Caco-2 (cell line): ENCODE measurements around the gene GLI3. TPM values are rescaled to one million over a fixed set of nuclear protein-coding genes. Genes with fewer than 3 reads are reported as not detected.

Experiments
- BruUV-seq: library from RNA; stranded (reverse); fragments of 400-500 nt; replicated peaks from 2 replicates; lab custom pipeline; 2021; lab: Mats Ljungman, UMichigan
- CTCF ChIA-PET: fragments of 300-600 bp; sonication (Branson Sonifier 250); formaldehyde crosslinking; loops from one replicate; lab custom pipeline; 2022; ENCODE audit warnings: antibody characterized with exemption; lab: Charles Lee
- POLR2A ChIA-PET: fragments of 300-600 bp; sonication (Branson Sonifier 250); formaldehyde crosslinking; loops from one replicate; lab custom pipeline; 2022; ENCODE audit warnings: antibody characterized with exemption; lab: Charles Lee
- DNase-seq, 2 experiments: peaks; one replicate each; pipeline versions ENCODE4 v3.0.0 to v3.0.0-alpha.2; 2020 to 2022
- H3K27me3 ChIP-seq: replicated peaks from 2 replicates; pipeline ENCODE4 v1.6.0; 2011; ENCODE audit warnings: low read length; ENCODE audit not compliant: control insufficient read depth, insufficient read depth
- H3K36me3 ChIP-seq: 2 replicates; pipeline ENCODE4 v1.5.1; 2011; ENCODE audit warnings: low read length; ENCODE audit not compliant: control insufficient read depth, insufficient read depth
- H3K4me1 ChIP-seq: fragments of 250-450 bp; sonication (Bioruptor Pico); 2 replicates; pipeline ENCODE4 v1.5.1; 2020; ENCODE audit warnings: mild to moderate bottlenecking
- H3K4me3 ChIP-seq: 2 replicates; pipeline ENCODE4 v1.5.1; 2011; ENCODE audit warnings: low read depth, mild to moderate bottlenecking, control low read depth, low read length
- H3K9me3 ChIP-seq: fragments of 250-450 bp; sonication (Bioruptor Pico); 2 replicates; pipeline ENCODE4 v1.5.1; 2020; ENCODE audit warnings: mild to moderate bottlenecking, moderate library complexity
- H3K27ac Mint-ChIP-seq: one replicate; pipeline ENCODE4 v1.8.0; 2022; ENCODE audit warnings: mixed read lengths; ENCODE audit not compliant: unreplicated experiment
- H3K27me3 Mint-ChIP-seq: one replicate; pipeline ENCODE4 v1.8.0; 2022; ENCODE audit warnings: mixed read lengths; ENCODE audit not compliant: insufficient read depth, unreplicated experiment
- H3K36me3 Mint-ChIP-seq: one replicate; pipeline ENCODE4 v1.8.0; 2022; ENCODE audit warnings: mild to moderate bottlenecking, mixed read lengths; ENCODE audit not compliant: insufficient read depth, unreplicated experiment
- H3K4me1 Mint-ChIP-seq: one replicate; pipeline ENCODE4 v1.8.0; 2022; ENCODE audit warnings: low read depth, mixed read lengths; ENCODE audit not compliant: unreplicated experiment
- H3K4me3 Mint-ChIP-seq: one replicate; pipeline ENCODE4 v1.8.0; 2022; ENCODE audit warnings: mild to moderate bottlenecking, moderate library complexity, mixed read lengths; ENCODE audit not compliant: unreplicated experiment
- H3K9me3 Mint-ChIP-seq: one replicate; pipeline ENCODE4 v1.8.0; 2022; ENCODE audit warnings: mixed read lengths; ENCODE audit not compliant: unreplicated experiment
- intact Hi-C: fragments of 100-400 bp; cut with micrococcal nuclease; formaldehyde crosslinking; loops from one replicate; pipeline ENCODE4 v1.10.0; 2022; ENCODE audit not compliant: unreplicated experiment
- total RNA-seq: library from RNA; stranded (reverse); gene quantifications from 2 replicates; pipeline ENCODE4 v1.2.3, GENCODE V29; 2022
- TF ChIP-seq, protein P1 (sequence below), 2 experiments: fragments of 200-600 bp in 1 of 2; IDR thresholded peaks; 1 replicate in 1 of 2; 2 replicates in 1 of 2; pipeline versions ENCODE4 v1.5.1 to v1.8.0; 2011 to 2022; ENCODE audit warnings: antibody characterized with exemption in 1 of 2, control low read depth in 1 of 2, inconsistent platforms in 1 of 2, low read depth in 1 of 2, low read length in 1 of 2, mild to moderate bottlenecking in 1 of 2, moderate library complexity in 1 of 2; ENCODE audit not compliant: insufficient read depth in 1 of 2, severe bottlenecking in 1 of 2, unreplicated experiment in 1 of 2

GLI3 gene
- total RNA-seq, 1 experiment from 2014 or later, result 1.00 TPM

DNA sequence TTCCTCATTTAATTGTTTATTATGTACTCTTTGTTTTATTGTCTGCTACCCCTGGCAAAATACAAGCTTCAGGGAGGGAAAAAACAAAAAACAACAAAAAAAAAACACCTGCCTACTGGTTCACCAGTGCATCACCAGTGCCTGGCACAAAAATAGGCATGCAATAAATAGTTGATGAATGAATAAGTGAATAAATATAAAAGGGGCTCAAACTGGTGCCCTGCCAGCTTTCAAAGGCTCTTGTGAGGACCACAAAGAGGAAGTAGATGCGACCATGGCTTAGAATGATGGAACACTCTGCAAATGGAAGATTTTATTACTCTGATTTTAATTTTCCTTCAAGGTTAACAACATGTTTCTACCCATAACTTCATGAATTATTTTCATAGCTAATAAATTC is 321.1 kb downstream of the GLI3 start:
- TF ChIP-seq, protein P1, sequence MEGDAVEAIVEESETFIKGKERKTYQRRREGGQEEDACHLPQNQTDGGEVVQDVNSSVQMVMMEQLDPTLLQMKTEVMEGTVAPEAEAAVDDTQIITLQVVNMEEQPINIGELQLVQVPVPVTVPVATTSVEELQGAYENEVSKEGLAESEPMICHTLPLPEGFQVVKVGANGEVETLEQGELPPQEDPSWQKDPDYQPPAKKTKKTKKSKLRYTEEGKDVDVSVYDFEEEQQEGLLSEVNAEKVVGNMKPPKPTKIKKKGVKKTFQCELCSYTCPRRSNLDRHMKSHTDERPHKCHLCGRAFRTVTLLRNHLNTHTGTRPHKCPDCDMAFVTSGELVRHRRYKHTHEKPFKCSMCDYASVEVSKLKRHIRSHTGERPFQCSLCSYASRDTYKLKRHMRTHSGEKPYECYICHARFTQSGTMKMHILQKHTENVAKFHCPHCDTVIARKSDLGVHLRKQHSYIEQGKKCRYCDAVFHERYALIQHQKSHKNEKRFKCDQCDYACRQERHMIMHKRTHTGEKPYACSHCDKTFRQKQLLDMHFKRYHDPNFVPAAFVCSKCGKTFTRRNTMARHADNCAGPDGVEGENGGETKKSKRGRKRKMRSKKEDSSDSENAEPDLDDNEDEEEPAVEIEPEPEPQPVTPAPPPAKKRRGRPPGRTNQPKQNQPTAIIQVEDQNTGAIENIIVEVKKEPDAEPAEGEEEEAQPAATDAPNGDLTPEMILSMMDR (IDR thresholded peaks at IDR 0.05; ENCODE audit: insufficient read depth in 1 of 2, low read depth in 1 of 2, low read length in 1 of 2, severe bottlenecking in 1 of 2, unreplicated experiment in 1 of 2), result no peak
- Mint-ChIP-seq H3K4me3 (no peak overlapping the region), H3K27ac (no peak overlapping the region), H3K4me1 (no peaks in the 10 kb centered on the region), H3K36me3 (no peaks in the 10 kb centered on the region), H3K9me3 (no peaks in the 10 kb centered on the region), H3K27me3 (peaks cover 18% of the 10 kb centered on the region)
- no peaks in the 10 kb centered on the region for H3K9me3 ChIP-seq
- no peaks in the 10 kb centered on the region for H3K27me3 ChIP-seq
- no peaks in the 10 kb centered on the region for H3K4me1 ChIP-seq
- BruUV-seq, result no TSS peak
- no peak for DNase-seq
- intact Hi-C loops, result no loop called here
- CTCF ChIA-PET, result no interaction called here
- H3K4me3 ChIP-seq, result no peak overlapping the region
- POLR2A ChIA-PET, result no interaction called here
- no peaks in the 10 kb centered on the region for H3K36me3 ChIP-seq

DNA sequence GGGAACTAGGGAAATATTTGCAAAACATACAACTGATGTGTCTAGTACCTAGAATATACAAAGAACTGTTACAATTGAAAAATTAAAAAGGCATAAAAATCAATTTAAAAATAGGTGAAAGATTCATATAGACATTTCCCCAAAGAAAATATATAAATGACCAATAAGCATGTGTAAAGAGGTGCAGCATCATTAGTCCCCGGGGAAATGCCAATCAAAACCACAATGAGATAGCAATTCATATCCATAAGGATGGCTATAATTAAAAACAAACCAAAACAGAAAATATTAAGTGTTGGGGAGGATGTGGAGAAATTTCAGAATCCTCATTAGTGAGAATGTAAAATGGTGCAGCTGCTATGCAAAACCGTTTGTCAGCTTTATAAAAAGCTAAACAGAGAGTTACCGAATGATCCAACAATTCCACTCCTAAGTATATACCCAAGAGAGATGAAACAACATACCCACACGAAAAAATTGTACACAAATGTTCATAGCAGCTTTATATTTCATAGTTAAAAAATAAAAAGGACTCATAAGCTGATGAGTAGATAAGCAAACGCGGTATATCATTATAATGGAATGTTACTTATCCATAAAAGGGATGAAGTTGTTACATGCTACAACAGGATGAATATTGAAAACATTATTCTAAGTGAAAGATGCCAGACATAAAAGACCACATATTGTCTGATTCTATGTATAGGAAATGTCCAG is 324.0 kb downstream of the GLI3 start:
- H3K27me3 ChIP-seq, result no peaks in the 10 kb centered on the region
- TF ChIP-seq, protein P1 (IDR thresholded peaks at IDR 0.05; ENCODE audit: insufficient read depth in 1 of 2, low read depth in 1 of 2, low read length in 1 of 2, severe bottlenecking in 1 of 2, unreplicated experiment in 1 of 2), result no peak
- H3K4me3 ChIP-seq, result no peak overlapping the region
- Mint-ChIP-seq H3K4me1 (no peaks in the 10 kb centered on the region), H3K36me3 (no peaks in the 10 kb centered on the region), H3K4me3 (no peak overlapping the region), H3K27me3 (peaks cover 8% of the 10 kb centered on the region), H3K9me3 (peaks cover 10% of the 10 kb centered on the region), H3K27ac (no peak overlapping the region)
- no TSS peak for BruUV-seq
- POLR2A ChIA-PET, result no interaction called here
- no peaks in the 10 kb centered on the region for H3K9me3 ChIP-seq
- H3K36me3 ChIP-seq, result no peaks in the 10 kb centered on the region
- DNase-seq, result no peak
- CTCF ChIA-PET, result no interaction called here
- H3K4me1 ChIP-seq, result no peaks in the 10 kb centered on the region
- intact Hi-C loops, result no loop called here

DNA sequence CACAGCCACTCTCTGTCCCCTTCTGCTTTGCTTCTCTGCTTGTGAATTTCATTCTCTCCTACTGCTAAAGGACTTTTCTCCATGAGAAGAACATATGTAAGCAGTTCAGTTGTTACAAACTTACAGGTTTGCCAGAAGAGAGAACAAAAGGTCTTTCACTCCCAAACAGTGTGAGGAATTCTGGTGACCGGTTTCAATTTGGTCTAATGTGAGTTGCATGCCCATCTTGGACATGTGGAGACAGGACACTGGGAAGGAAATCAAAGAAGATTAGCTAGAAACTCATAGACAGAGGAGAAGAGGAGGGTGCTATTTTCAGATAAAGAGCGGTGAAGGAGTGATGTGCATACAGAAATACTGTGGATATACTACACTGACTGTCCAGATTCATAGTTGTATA is 324.6 kb downstream of the GLI3 start:
- Mint-ChIP-seq H3K9me3 (peaks cover 10% of the 10 kb centered on the region), H3K27me3 (peaks cover 6% of the 10 kb centered on the region), H3K4me3 (no peak overlapping the region), H3K36me3 (no peaks in the 10 kb centered on the region), H3K27ac (no peak overlapping the region), H3K4me1 (no peaks in the 10 kb centered on the region)
- H3K9me3 ChIP-seq, result no peaks in the 10 kb centered on the region
- ChIA-PET POLR2A (no interaction called here), CTCF (no interaction called here)
- BruUV-seq, result no TSS peak
- H3K4me3 ChIP-seq, result no peak overlapping the region
- TF ChIP-seq, protein P1 (IDR thresholded peaks at IDR 0.05; ENCODE audit: insufficient read depth in 1 of 2, low read depth in 1 of 2, low read length in 1 of 2, severe bottlenecking in 1 of 2, unreplicated experiment in 1 of 2), result no peak
- no peak for DNase-seq
- H3K27me3 ChIP-seq, result no peaks in the 10 kb centered on the region
- H3K4me1 ChIP-seq, result no peaks in the 10 kb centered on the region
- intact Hi-C loops, result no loop called here
- no peaks in the 10 kb centered on the region for H3K36me3 ChIP-seq
